Pulmonary artery endothelial cell (primary cell): ENCODE measurements around the gene C2CD2. TPM values are rescaled to one million over a fixed set of nuclear protein-coding genes. Genes with fewer than 3 reads are reported as not detected.

Experiments used
- DNase-seq: peaks from one replicate; pipeline ENCODE4 v3.0.0-alpha.2; 2011; ENCODE audit warnings: low read depth, low spot score
- total RNA-seq: library from RNA; depleted of rRNA; stranded (reverse); fragments of >200 nt; gene quantifications from 2 replicates; pipeline ENCODE4 v1.2.3, GENCODE V29; 2014

C2CD2 gene
- total RNA-seq, 1 donor from 2014 or later = 35.1 TPM

DNA sequence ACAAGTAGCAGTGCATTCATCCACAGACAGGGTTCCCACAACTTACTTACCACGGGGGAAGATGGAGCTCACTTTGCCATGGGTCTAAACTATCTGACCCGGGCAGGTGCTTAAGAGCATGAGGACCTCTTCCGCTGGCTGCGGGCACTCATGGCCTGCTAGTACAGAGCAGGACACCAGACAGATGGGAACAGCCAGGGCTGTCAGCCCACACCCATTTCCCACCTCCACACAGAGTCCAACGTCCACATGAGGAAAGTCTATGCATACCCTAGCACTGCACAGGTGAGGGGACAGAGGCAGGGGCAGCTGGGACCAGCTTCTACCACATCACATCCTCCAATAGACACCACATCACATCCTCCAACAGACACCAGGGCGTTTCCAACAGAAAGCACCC is 38.9 kb downstream of the C2CD2 start:
- no peak for DNase-seq

DNA sequence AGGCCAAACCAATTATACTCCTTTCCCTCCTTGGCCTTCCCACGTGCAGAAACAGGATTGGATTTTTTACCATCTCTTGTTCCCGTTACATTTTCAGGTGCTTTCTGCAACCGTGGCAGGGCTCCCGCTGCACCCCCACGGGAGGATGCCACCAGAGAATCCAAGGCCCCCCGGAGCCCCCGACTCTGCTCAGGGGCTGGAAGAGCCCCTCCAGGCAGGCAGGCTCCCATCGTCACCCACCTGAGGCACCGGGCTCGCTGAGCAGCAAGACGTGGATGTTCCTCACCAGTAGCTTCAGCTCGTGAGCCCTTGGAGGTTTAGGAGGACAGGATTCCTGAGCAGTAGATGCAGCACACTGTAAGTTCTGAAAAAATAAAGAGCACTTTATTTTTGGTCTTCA is 39.5 kb downstream of the C2CD2 start:
- no peak for DNase-seq

DNA sequence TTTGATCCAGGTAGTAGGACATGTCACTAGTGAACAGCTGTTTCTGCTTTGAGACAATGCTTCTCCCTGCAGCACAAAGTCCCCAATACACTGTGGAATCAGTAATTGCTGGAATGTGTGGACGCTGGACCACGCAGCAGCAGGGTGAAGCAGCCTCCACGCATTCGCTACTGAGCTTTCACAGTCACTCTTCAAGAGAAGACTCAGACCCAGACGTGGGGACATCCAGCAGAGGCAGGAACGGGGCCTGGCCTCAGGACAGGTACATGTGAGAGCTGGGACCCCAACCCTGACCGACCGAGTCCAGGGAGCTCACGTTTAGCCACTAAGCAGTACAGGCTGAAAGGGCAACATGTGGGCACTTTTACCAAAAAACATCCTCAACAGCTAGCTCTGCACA is 40.6 kb downstream of the C2CD2 start:
- DNase-seq = no peak

DNA sequence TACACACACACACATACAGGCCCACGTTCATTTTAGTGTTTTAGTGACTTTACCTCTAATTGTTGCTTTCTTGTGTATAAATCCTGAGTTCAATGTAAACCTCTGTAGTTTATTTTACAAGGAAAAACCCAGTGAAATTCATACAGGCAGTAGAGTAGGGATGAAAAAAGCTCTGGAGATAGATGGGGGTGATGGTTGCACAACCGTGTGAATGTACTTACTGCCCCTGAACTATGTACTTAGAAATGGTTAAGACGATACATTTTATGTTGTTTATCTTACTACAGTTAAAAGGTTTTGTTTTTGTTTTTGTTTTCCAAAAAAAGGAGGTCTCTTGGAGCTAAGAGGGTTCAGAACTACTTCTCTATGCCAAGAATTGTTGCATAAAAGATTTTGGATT is 45.0 kb downstream of the C2CD2 start:
- no peak for DNase-seq

DNA sequence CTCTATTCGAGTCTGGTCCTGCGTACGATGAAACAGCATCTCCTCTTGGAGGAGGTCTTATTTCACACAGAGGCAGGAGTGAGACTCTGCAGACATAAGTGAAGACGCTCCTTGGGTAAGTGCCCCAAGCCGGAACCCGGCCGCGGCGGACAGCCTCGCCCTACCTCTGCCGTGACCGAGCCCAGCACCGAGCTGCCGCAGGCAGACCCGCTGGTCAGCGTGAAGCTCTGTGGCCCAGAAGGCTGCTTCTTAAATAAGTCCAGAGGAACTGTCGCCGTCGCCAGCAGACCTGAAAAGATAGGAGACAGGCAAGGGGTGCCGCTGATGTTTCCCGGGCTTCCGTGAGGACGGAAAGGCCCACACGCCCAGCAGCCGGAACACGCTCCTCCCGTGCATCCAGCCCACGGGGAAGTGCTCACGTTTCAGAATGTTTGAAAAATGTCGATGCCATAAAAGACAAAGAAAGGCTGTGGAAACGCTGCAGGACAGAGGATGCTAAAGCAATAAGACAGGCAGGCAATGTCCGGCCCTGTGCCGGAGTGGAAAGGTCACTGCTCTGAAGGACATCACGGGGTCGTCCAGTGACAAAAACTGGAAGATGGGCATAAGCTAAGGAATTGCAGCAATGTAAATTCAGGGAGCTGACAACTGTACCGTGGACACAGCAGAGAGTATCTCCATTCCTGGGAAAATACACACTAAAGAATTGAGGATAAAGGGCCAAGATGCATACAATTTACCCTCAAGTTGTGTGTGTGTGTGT is 46.1 kb downstream of the C2CD2 start:
- no peak for DNase-seq

DNA sequence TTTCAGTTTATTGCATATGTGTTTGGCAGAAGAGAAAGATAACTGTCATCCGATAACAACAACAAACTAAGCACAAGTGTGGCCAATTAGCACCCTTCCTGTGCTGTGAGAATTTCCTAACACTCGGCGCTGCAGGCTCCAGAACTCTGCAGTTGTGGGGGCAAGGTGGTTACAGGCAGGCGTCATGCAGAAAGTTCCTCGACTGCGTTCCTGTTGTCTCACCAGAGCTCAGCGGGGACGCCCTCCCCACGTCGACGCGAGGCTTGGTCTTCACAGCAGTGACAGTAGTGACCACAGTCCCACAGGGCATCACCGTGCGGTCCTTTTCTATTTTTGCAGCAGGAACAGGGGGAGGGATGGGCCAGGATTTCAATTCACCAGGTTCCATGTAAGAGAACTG is 47.0 kb downstream of the C2CD2 start:
- DNase-seq = no peak

DNA sequence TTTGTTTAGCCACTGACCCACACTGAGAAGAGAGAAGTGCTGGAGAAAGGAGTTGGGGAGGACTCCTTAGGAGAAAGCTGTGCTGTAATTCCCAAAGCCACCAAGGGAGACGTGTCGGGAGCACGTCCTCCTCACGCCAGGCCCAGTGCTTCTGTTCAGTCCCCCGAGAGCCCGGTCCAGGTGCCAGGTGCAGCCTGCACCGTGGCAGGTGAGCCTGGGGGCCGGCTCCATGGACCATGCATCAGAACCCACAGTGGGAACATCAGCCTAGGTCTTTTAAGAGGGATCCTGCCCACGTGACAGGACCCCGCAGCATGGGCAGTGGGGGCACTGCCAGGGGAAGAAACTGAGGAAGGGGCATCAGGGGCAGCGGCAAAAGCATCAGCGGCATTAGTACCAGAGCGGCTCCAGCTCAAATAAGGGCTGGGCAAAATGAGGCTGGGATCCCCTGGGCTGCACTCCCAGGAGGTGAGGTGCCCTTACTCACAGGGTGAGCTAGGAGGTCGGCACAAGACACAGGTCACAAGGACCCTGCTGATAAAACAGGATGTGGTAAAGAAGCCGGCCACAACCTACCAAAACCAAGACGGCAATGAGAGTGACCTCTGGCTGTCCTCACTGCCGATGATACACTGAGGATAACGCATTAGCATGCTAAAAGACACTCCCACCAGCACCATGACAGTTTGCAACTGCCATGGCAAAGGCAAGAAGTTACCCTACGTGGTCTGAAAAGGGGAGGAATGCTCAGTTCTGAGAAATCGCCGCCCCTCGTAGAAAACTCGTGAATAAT is 50.1 kb downstream of the C2CD2 start:
- DNase-seq = no peak

DNA sequence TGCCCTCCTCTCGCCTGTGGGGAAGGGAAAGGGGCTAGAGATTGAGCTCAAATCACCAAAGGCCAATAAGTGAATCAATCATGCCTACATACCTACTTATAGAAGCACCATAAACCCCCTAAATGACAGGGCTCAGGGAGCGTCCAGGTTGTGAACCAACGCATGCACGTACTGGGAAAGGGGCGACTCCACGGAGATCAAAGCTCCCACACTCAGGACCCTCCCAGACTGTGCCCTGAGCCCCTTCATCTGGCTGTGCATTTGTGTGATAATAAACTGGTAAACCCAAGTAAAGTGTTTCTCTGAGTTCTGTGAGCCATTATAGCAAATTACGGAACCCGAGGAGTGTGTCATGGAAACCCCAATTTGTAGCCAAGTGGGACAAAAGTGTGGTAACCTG is 50.9 kb downstream of the C2CD2 start:
- DNase-seq = no peak

DNA sequence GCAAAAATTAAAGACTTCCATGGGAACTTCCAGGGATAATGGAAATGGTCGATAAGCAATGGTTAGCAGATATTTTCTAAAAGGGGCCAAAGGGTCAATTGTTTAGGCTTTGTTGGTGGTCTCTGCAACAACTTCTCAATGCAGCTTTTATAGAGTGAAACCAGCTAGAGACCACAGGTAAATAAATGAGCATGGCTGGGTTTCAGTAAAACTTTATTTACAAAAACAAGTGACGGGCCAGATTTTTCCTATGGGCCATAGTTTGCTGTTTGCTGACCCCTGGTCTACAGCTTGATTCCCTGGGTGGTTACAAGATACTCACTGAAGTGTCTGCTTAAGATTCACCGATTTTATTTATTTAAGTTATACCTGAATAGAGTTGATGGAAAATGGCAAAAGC is 52.0 kb downstream of the C2CD2 start:
- DNase-seq = no peak

DNA sequence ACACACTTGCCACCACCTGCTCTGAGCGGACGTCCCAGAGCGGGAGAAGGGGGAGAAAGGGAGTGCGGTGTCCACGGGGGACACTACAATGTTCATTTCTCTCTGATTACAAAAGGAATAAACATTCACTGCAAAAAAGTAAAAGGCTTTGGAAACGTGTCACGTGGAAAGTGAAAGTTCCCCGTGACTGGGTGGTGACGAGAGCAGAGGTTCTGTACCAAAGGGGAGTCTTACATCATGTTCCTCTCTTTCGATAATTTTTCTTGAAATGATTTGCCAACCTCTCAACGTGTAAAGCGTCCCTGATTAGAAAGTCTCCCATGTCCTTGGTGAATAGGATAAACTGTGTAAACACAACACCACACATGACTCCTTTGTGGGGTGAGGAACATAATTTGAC is 52.7 kb downstream of the C2CD2 start:
- DNase-seq = no peak

DNA sequence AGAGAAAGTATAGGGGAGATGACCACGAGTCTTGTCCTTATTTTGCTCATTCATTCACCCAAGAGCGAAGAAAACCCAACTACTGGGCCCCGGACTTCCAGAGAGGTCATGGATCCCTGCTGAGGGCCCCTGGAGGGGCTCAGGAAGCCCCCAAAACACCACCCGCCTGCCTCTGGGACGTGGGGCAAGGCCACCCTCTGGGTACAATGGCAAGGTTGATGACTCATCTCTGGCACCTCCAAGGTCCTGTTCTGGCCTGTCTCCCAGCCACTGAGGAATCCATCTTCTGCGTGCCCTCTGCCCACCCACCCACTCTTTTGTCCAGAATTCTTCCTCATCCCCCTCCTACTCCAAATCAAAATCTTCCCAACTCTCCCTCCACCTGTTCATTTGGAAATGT is 53.4 kb downstream of the C2CD2 start:
- no peak for DNase-seq

DNA sequence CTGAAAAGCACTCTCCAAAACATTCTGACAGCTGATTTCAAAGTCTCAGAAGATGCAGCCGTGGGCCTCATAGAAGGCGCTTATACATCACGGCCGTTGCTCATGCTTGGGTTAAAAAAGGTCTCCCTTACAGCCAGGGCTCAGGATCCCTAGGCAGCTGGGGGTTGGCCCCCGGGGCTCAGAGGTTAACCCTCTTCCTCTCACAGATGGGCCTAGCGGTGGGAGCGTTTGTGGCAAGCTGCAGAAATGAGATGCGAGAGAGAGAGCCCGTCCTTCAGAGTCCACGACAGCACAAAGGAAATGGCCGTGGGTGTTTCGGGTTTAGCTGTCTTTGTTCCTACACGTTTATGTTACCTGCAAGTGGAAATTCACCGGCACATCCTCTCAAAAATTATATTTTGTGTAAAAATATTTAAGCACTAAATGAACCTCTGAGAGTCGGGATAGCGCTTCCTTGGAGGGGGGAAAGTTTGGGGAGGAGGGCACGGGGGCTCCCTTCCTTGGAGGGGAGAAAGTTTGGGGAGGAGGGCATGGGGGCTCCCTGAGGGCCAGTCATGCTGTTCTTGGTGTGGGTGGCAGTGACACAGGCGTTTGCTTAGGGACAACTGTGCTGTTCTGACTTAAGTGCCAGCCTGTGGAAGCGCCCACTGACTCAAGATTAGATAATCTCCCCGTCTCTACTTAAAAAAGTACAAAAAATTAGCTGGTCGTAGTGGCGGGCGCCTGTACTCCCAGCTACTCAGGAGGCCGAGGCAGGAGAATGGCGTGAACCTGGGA is 54.2 kb downstream of the C2CD2 start:
- DNase-seq = no peak

DNA sequence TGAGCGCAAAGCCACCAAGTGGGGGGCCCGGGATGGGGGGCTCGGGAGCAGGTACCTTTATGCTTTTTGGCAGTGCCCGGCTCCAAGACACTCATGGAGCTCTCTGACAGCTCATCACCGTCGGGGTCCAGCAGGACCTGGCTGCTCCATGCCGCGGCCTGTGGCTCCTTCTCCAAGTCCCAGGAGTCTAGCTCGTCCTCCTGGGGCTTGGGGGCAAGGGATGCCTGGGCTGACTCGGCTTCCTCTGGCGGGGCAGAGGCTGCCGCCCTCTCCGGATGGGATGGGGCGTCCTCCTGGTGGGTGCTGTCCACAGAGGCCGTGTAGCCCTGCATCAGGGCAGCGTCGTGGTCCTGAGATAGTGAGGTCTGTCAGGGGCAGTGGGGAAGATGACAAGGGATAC is 54.8 kb downstream of the C2CD2 start:
- no peak for DNase-seq

DNA sequence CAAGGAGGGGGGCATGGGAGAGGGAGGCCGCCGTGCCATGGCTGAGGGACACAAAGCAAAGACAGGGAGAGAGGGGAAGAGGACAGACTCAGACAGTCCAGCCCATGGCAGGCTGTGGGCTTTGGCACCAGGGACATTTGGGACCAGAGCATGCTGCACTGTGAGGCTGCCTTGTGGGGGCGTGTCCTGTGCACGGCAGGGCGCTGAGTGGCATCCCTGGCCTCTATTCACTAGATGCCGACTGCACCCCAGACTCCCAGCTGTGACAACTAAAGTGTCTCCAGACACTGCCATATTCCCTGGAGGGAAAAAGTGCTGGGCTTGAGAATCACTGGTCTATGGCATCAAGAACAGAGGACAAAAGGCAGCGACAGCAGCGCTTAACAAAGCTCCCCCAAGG is 56.1 kb downstream of the C2CD2 start:
- no peak for DNase-seq

DNA sequence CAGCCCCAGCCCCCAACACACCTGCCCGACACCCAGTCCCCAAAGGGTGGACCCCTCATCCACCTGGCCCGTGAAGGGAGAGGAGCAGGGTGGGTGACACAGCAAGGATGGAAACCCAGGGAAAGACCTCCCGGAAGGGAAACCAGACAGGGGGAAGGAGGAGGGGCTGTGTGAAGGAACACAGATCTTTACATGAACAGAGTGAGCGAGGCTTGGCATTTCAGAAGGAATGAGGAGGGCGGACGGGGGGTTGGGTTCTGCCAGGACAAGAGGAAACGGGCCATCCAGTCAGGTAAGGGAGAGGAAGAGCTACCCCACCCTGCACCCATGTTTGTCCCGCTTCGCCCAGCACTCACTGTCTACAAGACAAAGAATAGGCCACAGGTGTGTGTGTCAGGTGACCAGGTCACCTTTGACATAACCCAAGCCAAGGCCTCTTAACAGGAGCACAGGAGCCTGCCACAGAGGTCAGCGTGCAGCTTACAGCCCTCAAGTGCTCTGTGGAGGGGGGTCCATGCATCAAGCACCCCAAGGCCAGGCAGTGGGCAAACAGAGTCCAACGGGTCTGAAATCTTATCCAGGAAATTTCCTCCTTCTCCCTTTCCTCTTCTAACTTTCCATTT is 56.7 kb downstream of the C2CD2 start:
- no peak for DNase-seq

DNA sequence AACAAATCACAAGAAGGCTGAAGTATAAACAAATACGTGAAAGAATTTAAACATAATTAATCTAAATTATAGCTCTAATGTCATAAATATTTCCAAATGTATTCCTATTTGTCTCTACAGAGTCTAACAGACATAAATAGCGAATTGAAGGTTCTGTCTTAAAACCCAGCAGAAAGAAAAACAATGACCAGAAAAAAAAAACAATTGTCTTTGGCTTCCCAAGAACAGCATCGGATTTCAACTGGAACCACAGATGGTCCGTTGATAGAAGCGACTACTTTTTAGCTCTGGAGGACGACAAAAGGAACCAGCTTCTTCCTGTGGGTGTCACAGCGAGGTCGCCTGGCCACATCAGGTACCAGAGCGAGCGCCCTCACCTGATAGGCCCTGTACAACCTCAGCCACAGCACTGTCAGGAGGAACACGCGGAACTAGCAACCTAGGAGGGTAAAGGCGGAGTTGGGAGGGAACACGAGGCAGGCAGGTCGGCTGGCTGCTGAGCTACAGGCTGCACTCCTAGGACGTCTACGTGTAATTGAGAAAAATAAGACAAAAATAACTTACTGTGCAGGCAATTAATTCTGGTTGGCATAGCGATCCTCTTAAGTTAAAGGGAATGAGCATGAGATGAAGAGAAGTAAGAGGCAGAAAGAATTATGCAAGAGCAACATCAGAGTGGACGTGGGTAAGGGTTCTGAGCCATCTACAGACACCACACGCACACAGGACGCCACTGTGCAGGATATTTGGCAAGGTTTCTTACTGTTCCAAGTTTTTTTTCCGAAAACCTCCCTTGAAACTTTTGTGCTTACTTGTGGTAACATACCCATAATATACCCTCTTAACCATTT is 58.0 kb downstream of the C2CD2 start:
- no peak for DNase-seq

DNA sequence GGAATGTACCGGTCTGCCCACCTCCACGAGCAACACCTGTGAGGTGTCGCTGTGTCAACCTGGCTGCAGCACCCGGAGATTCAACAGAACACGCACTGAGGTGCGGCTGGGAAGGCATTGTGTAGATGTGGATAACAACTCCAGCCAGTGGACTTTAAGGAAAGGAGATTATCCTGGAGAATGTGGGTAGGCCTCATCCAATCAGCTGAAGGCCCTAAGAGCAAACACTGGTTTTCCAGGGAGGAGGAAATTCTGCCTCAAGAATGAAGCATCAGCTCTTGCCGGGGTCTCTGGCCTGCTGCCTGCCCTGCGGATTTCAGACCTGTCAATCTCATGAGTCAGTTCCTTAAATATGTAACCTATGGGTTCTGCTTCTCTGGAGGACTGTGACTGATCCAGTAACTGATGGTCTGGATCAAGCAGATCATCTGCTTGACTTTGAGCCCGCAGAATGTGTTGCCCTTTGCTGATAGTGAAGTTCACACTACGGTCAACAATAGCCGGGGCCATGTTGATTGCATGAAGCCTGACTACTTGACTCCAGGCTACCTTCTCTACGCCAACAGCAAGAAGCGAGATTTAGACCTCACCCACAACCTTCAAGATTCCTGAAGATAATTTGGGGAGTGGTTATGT is 58.8 kb downstream of the C2CD2 start:
- peak; percentile 39 for DNase-seq

DNA sequence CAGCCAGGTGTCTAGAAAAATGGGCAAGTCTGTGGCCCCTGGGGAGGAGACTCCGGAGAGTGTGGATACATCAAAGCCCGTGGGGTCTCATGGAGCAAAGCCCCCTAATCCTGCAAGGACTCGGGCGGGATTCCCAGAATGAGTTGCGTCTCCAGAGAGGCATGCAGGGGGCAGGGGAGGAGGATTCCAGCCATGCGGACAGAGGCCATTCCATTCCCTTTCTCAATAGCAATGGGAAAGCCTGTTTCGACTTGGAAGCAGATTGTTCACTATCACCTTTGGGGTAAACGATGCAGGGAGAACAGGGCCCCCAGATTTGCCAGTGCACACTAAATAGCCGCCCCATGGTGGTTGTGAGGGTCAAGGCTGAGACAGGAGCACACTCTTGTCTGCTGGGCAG is 59.3 kb downstream of the C2CD2 start:
- no peak for DNase-seq

DNA sequence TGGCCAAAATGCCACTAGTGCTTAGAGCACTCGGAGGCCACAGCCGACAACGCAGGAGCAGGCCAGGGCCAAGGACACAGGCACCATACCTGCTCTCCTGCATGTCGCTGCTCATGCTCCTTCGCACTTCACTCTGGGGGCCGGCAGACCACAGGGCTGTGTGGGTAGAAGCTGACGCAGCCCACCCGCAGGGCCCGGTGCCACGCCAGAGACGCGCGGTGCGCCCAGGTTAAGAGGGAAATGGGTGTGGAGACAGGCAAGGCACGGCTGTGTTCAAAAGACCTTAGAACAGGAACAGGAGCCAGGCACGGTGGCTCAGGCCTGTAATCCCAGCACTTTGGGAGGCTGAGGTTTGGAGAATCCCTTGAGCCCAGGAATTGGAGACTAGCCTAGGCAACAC is 61.1 kb downstream of the C2CD2 start:
- DNase-seq = no peak

DNA sequence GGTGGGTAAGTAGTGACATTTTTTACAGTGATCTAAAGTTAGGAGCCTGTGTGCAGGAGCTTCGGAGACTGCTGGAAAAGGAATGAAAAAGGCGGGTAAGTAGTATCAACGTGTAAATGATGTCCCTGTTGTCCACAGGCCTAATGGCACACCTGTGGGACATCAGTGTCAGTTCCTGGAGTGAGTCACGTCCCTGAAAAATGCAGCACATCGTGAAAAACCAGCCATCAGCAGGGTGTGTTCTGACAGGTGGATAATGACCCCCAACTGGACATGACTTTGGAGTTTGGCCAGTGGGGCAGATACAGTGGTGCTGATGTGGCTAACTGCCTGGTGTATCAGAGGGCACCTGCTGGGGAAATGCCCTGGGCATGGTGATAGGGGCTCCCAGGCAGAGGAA is 62.7 kb downstream of the C2CD2 start:
- DNase-seq = no peak
